ENCODE measurements around the gene TMEM217. TPM values are rescaled to one million over a fixed set of nuclear protein-coding genes. Genes with fewer than 3 reads are reported as not detected.

Gene TMEM217
- total and polyA plus RNA-seq, 2 of the 8 experiments (the other 6 are each of a cell fraction or from before 2014, with no cell fraction given) = 0.60 to 1.1 TPM

GRCh38 chr6:37304766-37305165 is 46.8 kb upstream of the TMEM217 start:
- Histone ChIP-seq H2BK15ac (ENCODE audit: low read length) (no peak overlapping the region), H3K14ac (ENCODE audit: insufficient read length) (no peak overlapping the region), H4K5ac (ENCODE audit: insufficient read length, low read depth, low read length) (no peak overlapping the region), H4K8ac (ENCODE audit: extremely low read depth, insufficient read depth, low read length) (no peak overlapping the region), H3K36me3 (ENCODE audit: control insufficient read depth in 2 of 4, insufficient read depth in 4 of 4, low read length in 3 of 4) (peaks cover 2 to 17% (median 13%) of the 10 kb centered on the region in 4 experiments; a peak in 7 of 8 replicates), H2AK5ac (ENCODE audit: low read depth, low read length) (no peak overlapping the region), H3K23ac (ENCODE audit: insufficient read length) (no peak overlapping the region), H3K56ac (replicated peaks; ENCODE audit: insufficient read length, low read depth, low read length) (no peak overlapping the region), H3K4ac (replicated peaks; ENCODE audit: insufficient read length, low read depth, low read length) (no peak overlapping the region), H4K20me1 (replicated peaks in 1 of 2; ENCODE audit: control insufficient read depth in 1 of 2, insufficient read depth in 2 of 2, low read length in 2 of 2) (peaks cover 0 to 4% of the 10 kb centered on the region in 2 experiments), H3K18ac (ENCODE audit: extremely low read depth, low read length) (no peak overlapping the region), H3K79me1 (ENCODE audit: low read depth, low read length) (no peaks in the 10 kb centered on the region), H2BK5ac (ENCODE audit: low read depth, low read length) (no peak overlapping the region), H3K27me3 (replicated peaks in 1 of 4; ENCODE audit: control insufficient read depth in 3 of 4, extremely low read depth in 1 of 4, insufficient read depth in 3 of 4, low read length in 3 of 4) (no peaks in the 10 kb centered on the region), H4K91ac (replicated peaks; ENCODE audit: insufficient read length, low read length) (no peak overlapping the region), H3K4me3 (ENCODE audit: extremely low read depth in 1 of 4, insufficient read depth in 2 of 4, low read depth in 3 of 4, low read length in 4 of 4) (no peak overlapping the region), H2AFZ (ENCODE audit: low read length) (no peak overlapping the region), H3K9ac (replicated peaks in 1 of 4; ENCODE audit: extremely low read depth in 1 of 4, low read depth in 3 of 4, low read length in 3 of 4) (no peak overlapping the region), H2BK12ac (ENCODE audit: low read depth, low read length) (no peak overlapping the region), H3K4me2 (ENCODE audit: insufficient read depth in 1 of 2, low read depth in 2 of 2, low read length in 2 of 2) (no peak overlapping the region), H3K4me1 (replicated peaks in 1 of 4; ENCODE audit: control insufficient read depth in 3 of 4, insufficient read depth in 4 of 4, low read length in 3 of 4) (no peaks in the 10 kb centered on the region), H3K23me2 (ENCODE audit: low read depth, low read length) (no peaks in the 10 kb centered on the region), H2BK20ac (ENCODE audit: low read length) (no peak overlapping the region), H2BK120ac (replicated peaks; ENCODE audit: low read depth, low read length) (no peak overlapping the region), H3K79me2 (ENCODE audit: control insufficient read depth in 1 of 2, insufficient read depth in 2 of 2, low read length in 2 of 2) (no peaks in the 10 kb centered on the region), H3K9me3 (ENCODE audit: insufficient read depth in 2 of 2, low read depth in 1 of 2, low read length in 1 of 2) (no peaks in the 10 kb centered on the region), H3K27ac (ENCODE audit: low read depth, low read length) (no peak overlapping the region)
- FAIRE-seq (no peak), DNase-seq (ENCODE audit: low read depth in 1 of 2, low spot score in 2 of 2) (no peak)
- no peak for TF ChIP-seq SAP30 (IDR thresholded peaks at IDR 0.05; ENCODE audit: insufficient read depth, insufficient replicate concordance, low read length)
- TF ChIP-seq ASH2L (IDR thresholded peaks at IDR 0.05; ENCODE audit: low read length) = no peak
- TF ChIP-seq SIN3A (conservative IDR thresholded peaks at IDR 0.05 in 1 of 2, IDR thresholded peaks at IDR 0.05 in 1 of 2; ENCODE audit: low read depth in 1 of 2, low read length in 2 of 2) = no peak
- TF ChIP-seq EZH2 (IDR thresholded peaks at IDR 0.05; ENCODE audit: low read depth, low read length, severe bottlenecking) = no peak
- no peak for TF ChIP-seq RAD21 (IDR thresholded peaks at IDR 0.05 in 1 of 2, conservative IDR thresholded peaks at IDR 0.05 in 1 of 2; ENCODE audit: low read depth in 2 of 2, low read length in 2 of 2)
- TF ChIP-seq CTBP2 (IDR thresholded peaks at IDR 0.05; ENCODE audit: borderline replicate concordance, insufficient read depth, insufficient read length, low read length) = no peak
- no peak for TF ChIP-seq RNF2 (IDR thresholded peaks at IDR 0.05; ENCODE audit: borderline replicate concordance, low read depth, low read length, missing control alignments, poor library complexity, severe bottlenecking)
- TF ChIP-seq JUND (IDR thresholded peaks at IDR 0.05; ENCODE audit: low read length) = no peak
- no peak for TF ChIP-seq SP1 (IDR thresholded peaks at IDR 0.05; ENCODE audit: low read depth, low read length)
- 92% methylated on average over 7 of the region's 7 CpGs; no CpG with 5 or more reads in 1 of the 2 experiments for WGBS, 2 experiments (ENCODE audit: extremely low coverage in 1 of 2, insufficient coverage in 1 of 2, insufficient read length in 1 of 2, insufficient replicate concordance in 2 of 2, low coverage in 1 of 2, low lambda C conversion rate in 2 of 2, missing lambda C conversion rate in 1 of 2)
- CTCF ChIA-PET (ENCODE audit: partially characterized antibody) = interaction anchor here (0.6 to 5.3 kb wide), 5 partner anchors 11 to 280 kb away, joined by 3 to 43 read pairs (median 21); no protein-coding TSS in a partner anchor
- POLR2A ChIA-PET (ENCODE audit: partially characterized antibody) = no interaction called here
